22Rv1 (cell line): ENCODE results near the gene FREM2.

Source experiments
- ZFX ChIP-seq: fragments of 450-650 bp; IDR thresholded peaks from 2 replicates; pipeline ENCODE4 v1.6.1; 2017; ENCODE audit warnings: antibody characterized with exemption, borderline replicate concordance
- TF ChIP-seq, protein P1 (sequence below): fragments of 450-650 bp; IDR thresholded peaks from 2 replicates; pipeline ENCODE4 v1.5.1; 2017; ENCODE audit warnings: mild to moderate bottlenecking

DNA sequence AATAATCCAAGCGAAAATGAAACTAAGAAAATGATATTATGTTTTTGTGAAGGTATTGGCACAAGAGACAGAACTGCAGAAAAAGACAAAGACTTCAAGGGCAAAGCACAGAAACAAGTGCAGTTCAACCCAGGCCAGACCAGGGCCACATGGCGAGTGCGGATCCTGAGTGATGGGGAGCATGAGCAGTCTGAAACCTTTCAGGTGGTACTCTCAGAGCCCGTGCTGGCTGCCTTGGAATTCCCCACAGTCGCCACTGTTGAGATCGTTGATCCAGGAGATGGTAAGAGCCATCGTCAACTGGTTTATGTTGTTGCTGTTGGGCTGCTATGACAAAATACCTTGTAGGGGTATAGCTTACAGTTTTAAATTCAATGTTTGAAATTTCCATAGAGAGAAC lies 82.6 kb downstream of the FREM2 start:
- TF ChIP-seq, protein P1, sequence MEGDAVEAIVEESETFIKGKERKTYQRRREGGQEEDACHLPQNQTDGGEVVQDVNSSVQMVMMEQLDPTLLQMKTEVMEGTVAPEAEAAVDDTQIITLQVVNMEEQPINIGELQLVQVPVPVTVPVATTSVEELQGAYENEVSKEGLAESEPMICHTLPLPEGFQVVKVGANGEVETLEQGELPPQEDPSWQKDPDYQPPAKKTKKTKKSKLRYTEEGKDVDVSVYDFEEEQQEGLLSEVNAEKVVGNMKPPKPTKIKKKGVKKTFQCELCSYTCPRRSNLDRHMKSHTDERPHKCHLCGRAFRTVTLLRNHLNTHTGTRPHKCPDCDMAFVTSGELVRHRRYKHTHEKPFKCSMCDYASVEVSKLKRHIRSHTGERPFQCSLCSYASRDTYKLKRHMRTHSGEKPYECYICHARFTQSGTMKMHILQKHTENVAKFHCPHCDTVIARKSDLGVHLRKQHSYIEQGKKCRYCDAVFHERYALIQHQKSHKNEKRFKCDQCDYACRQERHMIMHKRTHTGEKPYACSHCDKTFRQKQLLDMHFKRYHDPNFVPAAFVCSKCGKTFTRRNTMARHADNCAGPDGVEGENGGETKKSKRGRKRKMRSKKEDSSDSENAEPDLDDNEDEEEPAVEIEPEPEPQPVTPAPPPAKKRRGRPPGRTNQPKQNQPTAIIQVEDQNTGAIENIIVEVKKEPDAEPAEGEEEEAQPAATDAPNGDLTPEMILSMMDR = no peak
- TF ChIP-seq ZFX = no peak
